OCI-M2 (cell line): Measurements from ENCODE around the gene ST3GAL3.

Source experiments
- DNase-seq: peaks from one replicate; lab custom pipeline; 2025; ENCODE audit not compliant: unreplicated experiment; lab: John Stamatoyannopoulos, UW

ST3GAL3 gene

GRCh38 chr1:43786201-43786958, 79.0 kb downstream of the ST3GAL3 start:
- DNase-seq = no peak

DNA sequence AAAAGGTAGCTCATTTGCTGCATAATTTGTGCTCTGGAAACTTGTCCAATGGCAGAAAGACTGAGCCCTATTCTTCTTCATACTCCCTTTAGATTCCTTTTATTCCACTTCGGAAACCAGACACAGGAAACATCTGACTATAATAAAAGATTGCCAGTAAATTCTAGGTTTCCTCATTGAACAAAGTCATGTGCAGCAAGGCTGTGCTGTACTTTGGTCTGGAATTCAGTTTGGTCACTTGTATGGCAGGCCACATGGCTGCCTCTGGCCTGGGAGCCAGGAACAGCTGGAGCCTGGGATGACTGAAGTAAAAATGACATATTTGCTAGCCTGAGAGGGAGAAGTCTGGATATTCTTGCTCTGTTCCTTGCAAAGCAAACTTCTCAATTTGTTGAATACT, 79.6 kb downstream of the ST3GAL3 start:
- DNase-seq = no peak

DNA sequence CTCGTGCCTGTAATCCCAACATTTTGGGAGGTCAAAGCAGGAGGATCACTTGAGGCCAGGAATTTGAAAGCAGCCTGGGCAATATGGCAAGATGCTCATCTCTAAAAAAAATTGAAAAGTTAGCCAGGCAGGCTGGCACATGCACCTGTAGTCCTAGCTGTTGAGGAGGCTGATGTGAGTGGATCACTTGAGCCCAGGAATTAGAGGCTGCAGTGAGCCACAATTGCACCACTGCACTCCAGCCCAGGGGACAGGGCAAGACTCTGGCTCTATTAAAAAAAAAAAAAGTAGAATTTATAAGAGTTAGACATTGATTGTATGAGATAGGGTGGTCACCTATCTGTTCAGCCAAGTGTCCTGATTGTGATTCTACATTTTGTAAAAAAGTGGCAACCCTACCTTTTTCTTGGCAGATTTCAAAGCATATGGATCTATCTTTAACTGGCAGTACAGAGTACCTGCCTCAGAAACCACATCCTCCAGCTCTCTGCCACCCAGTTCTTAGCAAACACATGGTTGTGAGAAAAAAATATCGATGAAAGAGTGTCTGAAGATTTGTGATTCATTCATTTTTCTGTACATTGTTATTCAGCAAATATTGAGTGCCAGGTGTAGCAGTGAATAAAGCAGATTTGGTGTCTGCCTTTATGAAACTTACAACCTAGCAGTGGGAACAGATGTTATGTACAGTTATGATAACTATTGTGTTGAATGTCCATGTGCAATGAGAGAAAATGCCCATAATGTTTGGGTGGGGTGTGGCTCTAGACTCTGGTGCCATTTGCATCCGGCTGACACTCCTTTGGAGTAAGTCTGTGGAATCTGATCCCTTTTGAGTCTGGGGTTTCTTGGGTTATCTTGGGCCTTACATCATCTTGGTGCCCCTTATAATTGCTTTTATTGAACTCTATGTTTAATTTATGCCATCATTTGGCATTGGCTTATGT, 82.5 kb downstream of the ST3GAL3 start:
- DNase-seq = no peak

GRCh38 chr1:43791243-43791642, 83.9 kb downstream of the ST3GAL3 start:
- no peak for DNase-seq

DNA sequence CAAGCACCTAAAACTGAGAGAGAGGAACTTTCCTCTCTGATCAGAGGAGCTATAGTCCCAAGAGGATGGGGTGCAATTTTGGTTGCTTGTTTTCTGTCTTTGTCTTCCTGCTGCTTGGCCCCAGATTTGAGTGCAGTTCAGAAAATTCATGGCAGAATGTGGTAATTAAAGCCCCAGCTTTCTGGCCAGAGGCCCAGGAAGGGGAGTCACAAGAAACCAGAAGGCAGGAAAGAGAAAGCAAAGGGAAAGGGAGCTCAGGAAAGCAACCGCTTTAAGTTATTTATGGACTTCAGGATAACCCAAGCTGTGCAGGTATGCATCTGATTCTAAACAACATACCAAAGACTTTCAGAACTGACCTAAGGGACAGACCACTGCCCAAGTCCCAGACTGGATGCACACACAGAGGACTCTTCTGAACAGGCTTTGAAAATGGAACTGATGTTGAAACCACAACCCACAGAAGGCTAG, 88.8 kb downstream of the ST3GAL3 start:
- DNase-seq = no peak

- no peak for DNase-seq
Observed at GRCh38 chr1:43797891-43798290, 90.6 kb downstream of the ST3GAL3 start.

DNA sequence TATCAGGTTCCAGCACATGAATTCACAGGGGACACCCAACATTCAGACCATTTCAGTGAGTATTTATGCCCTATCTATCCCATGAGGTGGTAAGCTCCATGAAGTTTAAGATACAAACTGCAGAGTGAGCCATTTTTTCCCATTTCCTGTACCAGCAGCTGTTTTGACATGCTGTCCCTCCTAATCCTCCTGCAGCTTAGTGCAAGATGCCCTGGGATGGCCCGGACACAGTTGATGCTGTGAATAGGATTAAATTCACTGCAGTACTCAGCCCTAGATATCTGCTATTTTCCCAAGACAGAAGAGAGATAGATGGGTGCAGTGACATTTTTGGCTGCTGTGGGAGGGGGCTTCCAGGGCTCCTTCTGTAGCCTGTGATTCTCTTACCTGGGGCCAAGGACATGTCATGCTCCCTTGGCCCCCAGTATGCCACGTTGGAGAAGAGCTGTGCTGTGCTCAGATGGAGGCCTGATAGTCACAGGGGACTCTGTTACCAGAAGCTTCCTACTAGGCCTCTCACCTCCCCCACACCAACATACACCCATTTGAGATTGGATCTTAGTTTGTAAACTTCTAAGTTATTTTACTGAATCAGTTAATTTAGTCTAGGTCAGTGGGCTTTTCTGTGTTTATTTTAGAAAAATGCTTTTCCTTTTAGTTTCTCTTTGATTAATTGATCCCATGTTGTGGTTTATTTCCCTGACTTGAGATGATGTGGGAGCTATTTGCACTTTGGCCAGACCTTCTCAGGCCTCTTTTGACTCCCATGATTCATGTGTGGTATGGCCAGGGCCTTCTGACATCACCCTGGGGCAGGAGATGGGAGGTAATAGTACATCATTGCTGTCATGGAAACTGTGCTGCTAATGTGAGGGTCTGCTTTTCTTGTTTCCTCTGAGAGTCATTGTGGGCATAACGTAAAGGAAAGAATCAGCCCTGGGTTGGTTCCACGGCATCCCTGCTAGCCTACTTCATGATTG, 92.6 kb downstream of the ST3GAL3 start:
- no peak for DNase-seq

- no peak for DNase-seq
Observed at GRCh38 chr1:43800771-43801170, 93.4 kb downstream of the ST3GAL3 start.

DNA sequence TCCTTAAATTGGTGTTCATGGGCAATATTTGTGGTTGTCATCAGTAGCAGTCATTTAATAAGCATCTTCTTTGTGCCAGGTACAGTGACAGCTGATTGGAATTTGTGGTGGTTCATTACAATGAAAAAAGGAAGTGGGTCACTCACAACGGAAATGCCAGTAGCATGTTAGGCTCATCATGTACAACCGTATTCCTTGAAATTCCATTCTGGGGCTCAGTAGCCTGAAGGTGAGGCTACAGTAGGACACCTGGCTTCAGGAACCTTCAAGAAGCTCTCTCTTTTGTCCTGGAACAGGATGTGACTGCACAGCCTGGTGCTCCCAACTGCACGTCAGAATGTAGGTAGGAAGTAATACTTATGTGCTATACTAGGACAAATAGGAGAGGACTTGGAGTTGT, 93.9 kb downstream of the ST3GAL3 start:
- DNase-seq = no peak

GRCh38 chr1:43802356-43802980, 95.1 kb downstream of the ST3GAL3 start:
- DNase-seq = no peak

DNA sequence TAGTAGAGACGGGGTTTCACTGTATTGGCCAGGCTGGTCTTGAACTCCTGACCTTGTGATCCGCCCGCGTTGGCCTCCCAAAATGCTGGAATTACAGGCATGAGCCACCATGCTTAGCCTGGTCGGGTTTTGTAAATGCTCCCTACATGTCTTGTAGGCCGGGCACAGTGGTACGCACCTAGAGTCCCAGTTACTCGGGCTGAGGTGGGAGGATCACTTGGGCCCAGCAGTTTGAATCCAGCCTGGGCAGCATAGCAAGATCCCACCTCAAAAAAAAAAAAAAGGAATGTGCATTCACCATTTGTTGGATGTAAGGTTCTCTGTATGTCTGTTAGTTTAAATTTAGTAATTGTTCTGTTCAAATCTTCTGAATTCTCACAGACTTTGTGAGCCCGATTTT, 95.8 kb downstream of the ST3GAL3 start:
- no peak for DNase-seq

GRCh38 chr1:43803646-43804045, 96.3 kb downstream of the ST3GAL3 start:
- DNase-seq = no peak

GRCh38 chr1:43804569-43804968, 97.2 kb downstream of the ST3GAL3 start:
- no peak for DNase-seq

DNA sequence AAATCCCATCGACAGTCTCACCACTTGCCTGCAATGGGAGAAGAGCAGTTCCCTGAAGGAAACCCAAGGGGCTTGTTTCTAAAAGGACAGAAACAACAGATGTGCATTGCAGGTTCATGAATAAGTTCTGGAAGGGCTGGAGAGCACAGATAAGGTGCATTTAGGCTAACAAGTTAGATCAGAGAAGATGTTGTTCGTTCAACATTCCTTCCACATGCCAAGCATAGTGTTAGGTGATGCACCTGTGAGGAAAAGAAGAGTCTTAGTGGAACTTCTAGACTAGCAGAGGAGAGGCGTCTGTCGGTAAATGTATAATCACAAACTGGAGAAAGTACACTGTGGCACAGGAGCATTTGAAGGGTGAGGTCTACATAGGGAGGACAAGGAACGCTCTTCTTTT, 98.0 kb downstream of the ST3GAL3 start:
- DNase-seq = no peak

- no peak for DNase-seq
Observed at GRCh38 chr1:43806183-43806582, 98.8 kb downstream of the ST3GAL3 start.

DNA sequence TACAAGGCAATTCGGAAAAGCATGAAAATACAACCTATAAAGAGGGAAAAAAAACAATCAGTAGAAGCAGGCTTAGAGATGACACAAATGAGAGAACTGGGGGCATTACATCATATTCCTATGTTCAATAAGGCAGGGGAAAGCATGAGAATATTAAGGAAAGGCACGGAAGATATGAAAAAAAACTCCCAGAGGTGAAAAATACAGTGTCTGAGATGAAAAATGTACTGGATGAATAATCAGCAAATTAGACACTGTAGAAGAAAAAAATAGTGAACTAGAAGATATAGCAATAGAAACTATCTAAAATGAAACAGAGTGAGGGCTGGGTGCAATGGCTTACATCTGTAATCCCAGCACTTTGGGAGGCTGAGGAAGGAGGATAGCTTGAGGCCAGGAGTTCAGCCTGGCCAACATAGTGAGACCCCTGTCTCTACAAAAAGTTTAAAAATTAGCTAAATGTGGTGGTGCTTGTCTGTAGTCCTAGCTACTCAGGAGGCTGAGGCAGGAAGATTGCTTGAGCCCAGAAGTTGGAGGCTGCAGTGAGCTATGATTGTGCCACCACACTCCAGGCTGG, 101.8 kb downstream of the ST3GAL3 start:
- no peak for DNase-seq

- no peak for DNase-seq
Observed at GRCh38 chr1:43812579-43812978, 105.2 kb downstream of the ST3GAL3 start.

DNA sequence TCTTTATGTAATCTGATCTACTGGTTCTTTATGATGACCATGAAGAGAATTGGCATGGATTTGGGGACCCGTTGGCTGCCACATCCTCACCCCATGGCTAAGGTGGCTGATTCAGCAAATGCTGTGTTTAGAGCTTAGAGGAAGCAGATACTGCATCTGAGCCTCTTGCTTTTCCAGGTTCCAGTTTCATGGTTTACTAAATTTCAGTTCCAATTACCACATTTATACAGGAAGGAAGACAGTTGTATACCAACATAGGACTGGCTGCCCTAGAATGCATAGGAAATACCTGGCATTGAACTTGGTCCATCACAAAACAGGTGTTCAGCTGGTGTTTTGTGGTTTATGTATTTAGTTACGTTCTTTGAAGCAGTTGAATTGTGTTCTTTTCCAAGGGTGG, 107.1 kb downstream of the ST3GAL3 start:
- DNase-seq = no peak

DNA sequence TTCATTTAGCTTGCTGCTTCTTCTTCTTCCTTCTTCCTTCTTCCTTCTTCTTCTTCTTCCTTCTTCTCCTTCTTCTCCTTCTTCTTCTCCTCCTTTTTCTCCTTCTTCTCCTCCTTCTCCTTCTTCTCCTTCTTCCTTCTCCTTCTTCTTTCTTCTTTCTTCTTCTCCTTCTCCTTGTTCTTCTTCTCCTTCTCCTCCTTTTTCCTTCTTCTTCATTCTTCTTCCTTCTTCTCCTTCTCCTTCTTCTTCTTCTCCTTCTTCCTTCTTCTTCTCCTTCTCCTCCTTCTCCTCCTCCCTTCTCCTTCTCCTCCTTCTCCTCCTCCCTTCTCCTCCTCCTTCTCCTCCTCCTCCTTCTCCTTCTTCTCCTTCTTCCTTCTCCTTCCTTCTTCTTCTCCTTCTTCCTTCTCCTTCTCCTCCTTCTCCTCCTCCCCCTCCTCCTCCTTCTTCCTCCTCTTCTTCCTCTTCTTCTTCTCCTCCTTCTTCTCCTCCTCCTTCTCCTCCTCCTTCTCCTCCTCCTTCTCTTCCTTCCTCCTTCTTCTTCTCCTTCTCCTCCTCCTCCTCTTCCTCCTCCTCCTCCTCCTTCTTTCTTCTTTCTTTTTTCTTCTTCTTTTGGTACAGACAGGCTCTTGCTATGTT, 110.1 kb downstream of the ST3GAL3 start:
- DNase-seq = no peak

- no peak for DNase-seq
Observed at GRCh38 chr1:43818691-43819090, 111.4 kb downstream of the ST3GAL3 start.
